Lower leg skin (tissue), 3 donors: ENCODE results near the gene POLA2.

Experiments
- POLR2A ChIP-seq, 2 donors: fragments of 450-650 bp; IDR thresholded peaks; one replicate each; pipeline ENCODE4 v1.6.1; 2016 to 2017; ENCODE audit warnings: antibody characterized with exemption in 2 of 2, mild to moderate bottlenecking in 1 of 2, moderate library complexity in 1 of 2
- TF ChIP-seq, protein P1 (sequence below), 3 donors: fragments of 450-650 bp; IDR thresholded peaks; one replicate each; pipeline ENCODE4 v1.5.1; 2016; ENCODE audit warnings: antibody characterized with exemption in 3 of 3, mild to moderate bottlenecking in 3 of 3, moderate library complexity in 2 of 3

DNA sequence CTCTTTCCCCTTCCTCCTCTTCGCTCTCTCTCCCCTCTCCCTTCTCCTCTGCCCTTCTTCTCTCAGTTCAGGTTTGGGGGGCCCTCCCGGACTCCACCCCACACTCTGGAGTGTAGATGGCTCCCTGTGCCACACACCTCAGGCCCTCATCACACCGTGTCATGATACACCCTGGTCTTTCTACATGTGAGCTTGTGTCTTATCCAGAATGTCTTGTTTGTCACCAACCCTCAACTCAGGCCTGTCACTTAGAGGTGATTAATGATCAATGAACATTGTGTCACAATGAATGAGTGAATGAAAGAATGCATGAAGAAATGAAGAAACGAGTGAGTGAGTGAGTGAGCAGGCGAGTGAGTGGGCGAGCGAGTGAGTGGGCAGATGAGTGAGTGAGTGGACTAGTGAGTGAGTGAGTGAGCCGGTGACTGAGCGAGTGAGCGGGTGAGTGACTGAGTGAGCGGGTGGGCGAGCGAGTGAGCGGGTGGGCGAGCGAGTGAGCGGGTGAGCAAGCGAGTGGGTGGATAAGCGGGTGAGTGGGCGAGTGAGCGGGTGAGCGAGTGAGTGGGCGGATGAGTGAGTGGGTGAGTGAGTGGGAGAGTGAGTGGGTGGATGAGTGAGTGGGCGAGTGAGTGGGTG is 46.2 kb upstream of the POLA2 start:
- TF ChIP-seq, protein P1, sequence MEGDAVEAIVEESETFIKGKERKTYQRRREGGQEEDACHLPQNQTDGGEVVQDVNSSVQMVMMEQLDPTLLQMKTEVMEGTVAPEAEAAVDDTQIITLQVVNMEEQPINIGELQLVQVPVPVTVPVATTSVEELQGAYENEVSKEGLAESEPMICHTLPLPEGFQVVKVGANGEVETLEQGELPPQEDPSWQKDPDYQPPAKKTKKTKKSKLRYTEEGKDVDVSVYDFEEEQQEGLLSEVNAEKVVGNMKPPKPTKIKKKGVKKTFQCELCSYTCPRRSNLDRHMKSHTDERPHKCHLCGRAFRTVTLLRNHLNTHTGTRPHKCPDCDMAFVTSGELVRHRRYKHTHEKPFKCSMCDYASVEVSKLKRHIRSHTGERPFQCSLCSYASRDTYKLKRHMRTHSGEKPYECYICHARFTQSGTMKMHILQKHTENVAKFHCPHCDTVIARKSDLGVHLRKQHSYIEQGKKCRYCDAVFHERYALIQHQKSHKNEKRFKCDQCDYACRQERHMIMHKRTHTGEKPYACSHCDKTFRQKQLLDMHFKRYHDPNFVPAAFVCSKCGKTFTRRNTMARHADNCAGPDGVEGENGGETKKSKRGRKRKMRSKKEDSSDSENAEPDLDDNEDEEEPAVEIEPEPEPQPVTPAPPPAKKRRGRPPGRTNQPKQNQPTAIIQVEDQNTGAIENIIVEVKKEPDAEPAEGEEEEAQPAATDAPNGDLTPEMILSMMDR (IDR thresholded peaks at IDR 0.05) = no peak
- TF ChIP-seq POLR2A (IDR thresholded peaks at IDR 0.05) = no peak
